Mammary microvascular endothelial cell (primary cell): ENCODE results near the gene CDKN2AIP. TPM values are rescaled to one million over a fixed set of nuclear protein-coding genes. Genes with fewer than 3 reads are reported as not detected.

Source experiments
- total RNA-seq: library from RNA; depleted of rRNA; stranded (reverse); fragments of >200 nt; gene quantifications from 2 replicates; pipeline ENCODE4 v1.2.3, GENCODE V29; 2015

The CDKN2AIP gene
- 9.6 and 11.3 TPM in 2 replicates for total RNA-seq

GRCh38 chr4:183444214-183445096 lies at the start of gene CDKN2AIP:
Gene CDKN2AIP (plus strand): TSS chr4:183444636. CDS start chr4:183444798, 162 bp downstream.

Other genes starting within 250 kb of the CDKN2AIP start
- not detected in 2 replicates for gene CLDN22, start 124.4 kb upstream of the CDKN2AIP start, total RNA-seq
- not detected in 2 replicates for gene CLDN24, start 122.2 kb upstream of the CDKN2AIP start, total RNA-seq
- gene ING2, start 60.4 kb downstream of the CDKN2AIP start, total RNA-seq, result 2.9 and 9.1 TPM in 2 replicates
- gene RWDD4, start 214.5 kb downstream of the CDKN2AIP start, total RNA-seq, result 18.7 and 19.1 TPM in 2 replicates
- 19.6 and 20.9 TPM in 2 replicates for gene TRAPPC11, start 214.7 kb downstream of the CDKN2AIP start, total RNA-seq